Stimulated activated CD8-positive, alpha-beta memory T cell treated with anti-CD3 and anti-CD28 coated beads, Interleukin-15, amount 100 ng/mL, for 4 hours (primary cell): ENCODE data around the gene ADRA1B.
A peak's percentile ranks its signal among the peaks of the same experiment; 100 is the strongest.

ENCODE experiments used
- DNase-seq, 2 donors: peaks; one replicate each; pipeline ENCODE4 v3.0.0-alpha.2; 2020; ENCODE audit warnings: low read depth in 2 of 2

Gene ADRA1B

GRCh38 chr5:159915904-159916840, at the start of gene ADRA1B:
Gene ADRA1B (plus strand): TSS chr5:159916482. CDS start chr5:159916906, 424 bp downstream.
- DNase-seq: peak; percentile 5 to 30

GRCh38 chr5:159873680-159874079, 42.6 kb upstream of the ADRA1B start:
- DNase-seq: no peak

GRCh38 chr5:159874263-159874662, 42.0 kb upstream of the ADRA1B start:
- DNase-seq: no peak

GRCh38 chr5:159877016-159877415, 39.3 kb upstream of the ADRA1B start:
- no peak for DNase-seq

- DNase-seq: no peak
These were observed 38.3 kb upstream of the ADRA1B start for GRCh38 chr5:159877894-159878448.

GRCh38 chr5:159878988-159879471, 37.3 kb upstream of the ADRA1B start:
- no peak for DNase-seq

- no peak for DNase-seq
These were observed 35.6 kb upstream of the ADRA1B start for GRCh38 chr5:159880676-159881075.

- no peak for DNase-seq
These were observed 34.3 kb upstream of the ADRA1B start for GRCh38 chr5:159881967-159882366.

GRCh38 chr5:159883522-159883950, 32.7 kb upstream of the ADRA1B start:
- DNase-seq: no peak

GRCh38 chr5:159884917-159885620, 31.2 kb upstream of the ADRA1B start:
- DNase-seq: no peak

- no peak for DNase-seq
These were observed 30.0 kb upstream of the ADRA1B start for GRCh38 chr5:159886296-159886695.

GRCh38 chr5:159887050-159887449, 29.2 kb upstream of the ADRA1B start:
- no peak for DNase-seq

- no peak for DNase-seq
These were observed 27.4 kb upstream of the ADRA1B start for GRCh38 chr5:159888860-159889259.

GRCh38 chr5:159890141-159890540, 26.1 kb upstream of the ADRA1B start:
- DNase-seq: no peak

GRCh38 chr5:159891371-159891770, 24.9 kb upstream of the ADRA1B start:
- no peak for DNase-seq

- DNase-seq: no peak
These were observed 23.1 kb upstream of the ADRA1B start for GRCh38 chr5:159893040-159893695.

GRCh38 chr5:159894149-159894720, 22.0 kb upstream of the ADRA1B start:
- DNase-seq: no peak

- no peak for DNase-seq
These were observed 18.4 kb upstream of the ADRA1B start for GRCh38 chr5:159897786-159898393.

GRCh38 chr5:159899067-159900049, 16.9 kb upstream of the ADRA1B start:
- no peak for DNase-seq

GRCh38 chr5:159901308-159901707, 15.0 kb upstream of the ADRA1B start:
- no peak for DNase-seq
